ENCODE measurements around the gene NOLC1. TPM values are rescaled to one million over a fixed set of nuclear protein-coding genes. Genes with fewer than 3 reads are reported as not detected.

NOLC1 gene
- 19.4 and 24.0 TPM in 2 replicates for total RNA-seq

GRCh38 chr10:102151774-102152544, at the start of gene NOLC1:
TSS of gene NOLC1 (plus strand) at chr10:102152389. CDS start at chr10:102152411, 22 bp downstream.
- peak; percentile 99 for DNase-seq (ENCODE audit: low read depth in 2 of 2)

- DNase-seq (ENCODE audit: low read depth in 2 of 2) = no peak
Measured at GRCh38 chr10:102102421-102102820, 49.8 kb upstream of the NOLC1 start.

- no peak for DNase-seq (ENCODE audit: low read depth in 2 of 2)
Measured at GRCh38 chr10:102106998-102107397, 45.2 kb upstream of the NOLC1 start.

GRCh38 chr10:102109166-102110116, 42.7 kb upstream of the NOLC1 start:
- DNase-seq (ENCODE audit: low read depth in 2 of 2) = no peak

GRCh38 chr10:102111276-102111675, 40.9 kb upstream of the NOLC1 start:
- DNase-seq (ENCODE audit: low read depth in 2 of 2) = no peak

DNA sequence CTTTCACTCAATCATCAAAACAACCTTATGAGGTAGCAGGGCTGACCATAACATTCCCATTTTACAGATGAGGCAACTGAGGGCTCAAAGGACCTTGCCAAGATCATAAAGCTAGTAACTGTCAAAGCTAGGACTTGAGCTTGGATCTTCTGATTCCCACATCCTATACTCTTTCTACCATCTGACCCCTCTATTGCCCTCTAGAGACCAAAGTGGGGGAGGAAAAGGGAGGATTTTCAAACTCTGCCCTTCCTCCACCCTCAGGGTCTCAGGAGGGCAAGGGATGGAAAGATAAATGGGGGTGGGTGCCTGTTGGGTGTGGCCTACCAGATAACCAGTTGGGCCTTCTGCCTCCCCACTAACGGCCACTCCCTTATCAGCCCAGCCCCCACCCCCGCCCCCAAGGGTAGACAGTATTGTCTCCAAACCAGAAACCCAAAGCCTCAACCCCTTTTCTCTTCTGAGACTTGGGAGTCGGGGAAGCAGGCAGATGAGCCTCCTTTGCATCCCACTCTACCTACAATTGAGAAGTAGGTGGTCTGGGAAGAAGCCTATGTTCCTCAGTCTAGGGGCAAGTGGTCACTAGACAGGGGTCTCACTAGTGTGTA, 39.9 kb upstream of the NOLC1 start:
- no peak for DNase-seq (ENCODE audit: low read depth in 2 of 2)

GRCh38 chr10:102113261-102113955, 38.8 kb upstream of the NOLC1 start:
- no peak for DNase-seq (ENCODE audit: low read depth in 2 of 2)

GRCh38 chr10:102113956-102114857, 38.0 kb upstream of the NOLC1 start:
- peak in 1 of 2 donors; percentile 29 for DNase-seq (ENCODE audit: low read depth in 2 of 2)

- peak in 1 of 2 donors; percentile 79 for DNase-seq (ENCODE audit: low read depth in 2 of 2)
Measured at GRCh38 chr10:102114861-102115618, 37.1 kb upstream of the NOLC1 start.

- DNase-seq (ENCODE audit: low read depth in 2 of 2) = peak in 1 of 2 donors; percentile 54
Measured at GRCh38 chr10:102115775-102116174, 36.4 kb upstream of the NOLC1 start.

- no peak for DNase-seq (ENCODE audit: low read depth in 2 of 2)
Measured at GRCh38 chr10:102116656-102117055, 35.5 kb upstream of the NOLC1 start.

GRCh38 chr10:102117391-102118159, 34.6 kb upstream of the NOLC1 start:
- peak; percentile 21 to 63 for DNase-seq (ENCODE audit: low read depth in 2 of 2)

DNA sequence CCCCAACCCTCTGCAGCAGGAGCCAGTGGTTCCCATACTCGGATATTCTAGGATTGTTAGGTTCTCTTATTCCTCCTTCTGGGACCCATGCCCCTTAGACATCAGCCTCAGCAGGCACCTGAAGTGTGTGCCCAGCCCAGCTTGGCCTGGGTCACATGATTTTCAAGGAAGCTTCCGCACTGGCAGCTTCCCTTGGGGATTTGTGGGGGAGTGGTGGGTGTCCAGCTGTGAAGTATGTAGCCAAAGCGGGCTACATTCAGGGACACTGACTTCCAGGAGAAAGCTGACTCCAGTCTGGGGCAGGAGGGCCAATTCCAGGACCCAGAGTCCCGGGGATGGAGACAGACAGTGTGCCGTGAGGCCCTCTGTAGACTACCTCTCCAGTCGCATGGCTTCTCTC, 33.3 kb upstream of the NOLC1 start:
- no peak for DNase-seq (ENCODE audit: low read depth in 2 of 2)

- DNase-seq (ENCODE audit: low read depth in 2 of 2) = peak; percentile 60 to 78
Measured at GRCh38 chr10:102119417-102120141, 32.6 kb upstream of the NOLC1 start.

DNA sequence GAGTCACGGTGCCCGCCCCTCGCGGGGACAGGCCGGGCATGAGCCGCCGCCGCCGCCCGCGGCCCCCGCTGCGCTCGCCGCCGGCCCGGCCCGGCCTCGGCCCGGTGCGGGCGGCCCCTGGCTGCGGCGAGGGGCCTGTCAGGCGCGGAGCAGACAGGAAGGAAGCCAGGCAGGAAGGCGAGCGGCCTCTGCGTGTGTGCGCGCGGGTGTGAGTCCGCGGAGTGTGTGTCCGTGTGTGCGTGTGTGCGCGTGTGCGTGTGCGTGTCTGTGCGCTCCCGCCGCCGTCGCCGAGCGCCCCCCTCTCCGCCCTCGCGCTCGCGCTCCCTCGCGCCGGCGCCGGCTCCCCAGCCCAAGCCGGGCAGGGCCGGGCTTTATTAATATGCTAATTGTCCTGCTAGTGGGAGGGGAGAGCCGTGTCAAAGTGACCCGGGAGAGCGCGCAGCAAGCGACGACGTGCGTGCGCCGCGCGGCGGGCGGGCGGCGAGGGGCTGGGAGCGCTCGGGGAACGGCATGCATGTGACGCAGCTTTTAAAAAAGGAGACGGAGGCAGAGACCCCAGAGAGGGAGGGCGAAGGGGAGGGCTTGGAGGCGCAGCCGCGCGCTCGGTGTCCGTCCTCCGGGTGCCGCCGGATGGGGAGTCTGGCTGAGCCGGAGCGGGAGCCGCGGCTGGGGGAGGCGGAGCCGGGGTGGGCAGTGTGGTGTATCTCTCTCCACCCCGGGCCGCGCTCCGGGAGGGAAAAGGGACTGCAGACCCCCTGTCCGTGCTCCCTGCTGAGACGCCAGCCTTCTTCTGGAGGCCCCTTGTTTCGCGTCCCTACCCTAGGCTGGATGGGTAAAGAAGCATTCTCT, 31.8 kb upstream of the NOLC1 start, which contains the start of gene LDB1:
LDB1 (minus strand) TSS at position 227 of the 849 bp plus-strand sequence. CDS start 258 bp downstream, outside the sequence.
- peak; percentile 54 to 84 for DNase-seq (ENCODE audit: low read depth in 2 of 2)

DNA sequence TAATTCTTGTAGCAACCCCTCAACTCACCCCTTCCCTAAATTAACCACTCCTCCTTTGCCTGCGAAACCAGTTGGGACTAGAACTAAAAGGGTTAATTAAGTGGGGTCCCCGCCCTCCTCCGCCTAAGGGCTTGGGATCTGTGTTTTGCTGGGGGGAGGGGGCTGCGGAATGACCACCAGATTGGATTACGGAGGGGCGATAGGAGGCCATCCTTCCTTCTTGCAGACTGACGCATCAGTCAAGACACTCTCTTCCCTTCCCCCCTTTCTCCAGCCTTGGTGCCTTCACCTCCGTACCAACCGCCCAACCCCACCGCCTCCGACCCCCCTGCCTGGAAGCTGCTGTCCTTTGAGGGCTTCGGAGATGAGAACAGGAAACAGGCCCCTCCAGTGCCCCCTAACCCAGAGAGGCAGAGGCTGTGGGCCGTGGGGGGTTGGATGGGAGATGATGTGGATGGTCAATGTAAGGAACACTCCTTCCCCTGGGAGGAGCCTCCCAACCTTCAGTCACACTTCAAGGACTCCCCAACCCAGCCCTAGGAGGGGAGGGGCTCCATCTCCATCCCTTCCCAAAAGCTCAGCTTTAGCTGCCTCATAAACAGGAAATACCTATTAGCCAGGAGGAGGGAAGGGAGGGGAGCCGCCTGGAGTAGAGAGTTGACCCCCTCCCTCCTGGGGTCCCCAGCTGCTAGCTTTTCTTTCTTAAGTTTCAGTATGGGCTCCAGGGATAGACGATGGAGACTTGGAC, 31.0 kb upstream of the NOLC1 start:
- no peak for DNase-seq (ENCODE audit: low read depth in 2 of 2)
